Testis (tissue), 2 donors: ENCODE data around the gene CCDC154.

Experiments
- POLR2A ChIP-seq: fragments of 450-650 bp; IDR thresholded peaks from one replicate; pipeline ENCODE4 v1.6.1; 2017; ENCODE audit warnings: antibody characterized with exemption, mild to moderate bottlenecking, moderate library complexity
- TF ChIP-seq, protein P1 (sequence below), 3 experiments: fragments of 450-650 bp in 2 of 3; fragments of 200-600 bp in 1 of 3; sonication (generic) in 1 of 3; IDR thresholded peaks; one replicate each; pipeline ENCODE4 v1.5.1; 2016 to 2019; ENCODE audit warnings: antibody characterized with exemption in 3 of 3, mild to moderate bottlenecking in 2 of 3, moderate library complexity in 1 of 3

DNA sequence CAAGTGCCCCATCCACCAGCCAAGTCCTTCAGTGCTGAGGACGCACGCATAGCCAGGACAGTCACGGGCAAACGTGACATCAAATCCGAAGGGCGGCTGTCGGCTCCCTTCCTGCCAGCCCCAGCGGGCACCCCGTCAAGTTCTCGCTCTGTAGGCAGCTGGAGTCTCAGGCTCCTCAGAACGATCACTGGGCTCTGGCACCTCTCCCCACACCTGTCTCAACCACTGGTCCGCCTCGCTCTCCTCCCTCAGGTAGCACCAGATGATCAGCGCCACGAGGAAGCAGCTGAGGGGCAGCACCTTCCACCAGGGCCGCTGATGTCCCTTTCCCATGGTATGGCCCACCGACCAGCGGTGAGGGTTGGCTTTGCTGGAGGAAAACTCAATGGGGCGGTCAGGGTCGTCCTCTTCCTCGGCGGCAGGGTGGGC is 24.2 kb downstream of the CCDC154 start:
- TF ChIP-seq, protein P1, sequence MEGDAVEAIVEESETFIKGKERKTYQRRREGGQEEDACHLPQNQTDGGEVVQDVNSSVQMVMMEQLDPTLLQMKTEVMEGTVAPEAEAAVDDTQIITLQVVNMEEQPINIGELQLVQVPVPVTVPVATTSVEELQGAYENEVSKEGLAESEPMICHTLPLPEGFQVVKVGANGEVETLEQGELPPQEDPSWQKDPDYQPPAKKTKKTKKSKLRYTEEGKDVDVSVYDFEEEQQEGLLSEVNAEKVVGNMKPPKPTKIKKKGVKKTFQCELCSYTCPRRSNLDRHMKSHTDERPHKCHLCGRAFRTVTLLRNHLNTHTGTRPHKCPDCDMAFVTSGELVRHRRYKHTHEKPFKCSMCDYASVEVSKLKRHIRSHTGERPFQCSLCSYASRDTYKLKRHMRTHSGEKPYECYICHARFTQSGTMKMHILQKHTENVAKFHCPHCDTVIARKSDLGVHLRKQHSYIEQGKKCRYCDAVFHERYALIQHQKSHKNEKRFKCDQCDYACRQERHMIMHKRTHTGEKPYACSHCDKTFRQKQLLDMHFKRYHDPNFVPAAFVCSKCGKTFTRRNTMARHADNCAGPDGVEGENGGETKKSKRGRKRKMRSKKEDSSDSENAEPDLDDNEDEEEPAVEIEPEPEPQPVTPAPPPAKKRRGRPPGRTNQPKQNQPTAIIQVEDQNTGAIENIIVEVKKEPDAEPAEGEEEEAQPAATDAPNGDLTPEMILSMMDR (IDR thresholded peaks at IDR 0.05) = no peak
- no peak for TF ChIP-seq POLR2A
